Measurements from ENCODE around the gene UQCR11.

UQCR11 gene

GRCh38 chr19:1570836-1571235 is 34.4 kb downstream of the UQCR11 start:
- H3K27me3 ChIP-seq (ENCODE audit: control insufficient read depth, insufficient read depth, low read length) = peaks cover 22% of the 10 kb centered on the region
- H3K9ac ChIP-seq (ENCODE audit: low read depth, low read length) = no peak overlapping the region
- no peak overlapping the region for H3K4me3 ChIP-seq (ENCODE audit: low read depth, low read length)
- H3K36me3 ChIP-seq (ENCODE audit: control insufficient read depth, insufficient read depth, low read length) = no peaks in the 10 kb centered on the region
- H3K27ac ChIP-seq (ENCODE audit: low read depth, low read length) = no peak overlapping the region
- no peaks in the 10 kb centered on the region for H3K9me3 ChIP-seq (ENCODE audit: control insufficient read depth, insufficient read depth, low read length)
- H3K4me1 ChIP-seq (ENCODE audit: control insufficient read depth, insufficient read depth, low read length) = no peaks in the 10 kb centered on the region; the same call in 1 of the 2 replicates

- H3K4me1 ChIP-seq (ENCODE audit: control insufficient read depth, insufficient read depth, low read length) = no peaks in the 10 kb centered on the region; the same call in 1 of the 2 replicates
- H3K36me3 ChIP-seq (ENCODE audit: control insufficient read depth, insufficient read depth, low read length) = 0 out of 2 replicates have a peak, but pooled peaks cover under 1% of the 10 kb centered on the region
- H3K27me3 ChIP-seq (ENCODE audit: control insufficient read depth, insufficient read depth, low read length) = peaks cover 22% of the 10 kb centered on the region
- H3K27ac ChIP-seq (ENCODE audit: low read depth, low read length) = no peak overlapping the region
- H3K4me3 ChIP-seq (ENCODE audit: low read depth, low read length) = no peak overlapping the region
- no peak overlapping the region for H3K9ac ChIP-seq (ENCODE audit: low read depth, low read length)
- no peaks in the 10 kb centered on the region for H3K9me3 ChIP-seq (ENCODE audit: control insufficient read depth, insufficient read depth, low read length)
Measured at GRCh38 chr19:1569997-1570396, 35.3 kb downstream of the UQCR11 start.

GRCh38 chr19:1568320-1569019 is 36.8 kb downstream of the UQCR11 start, which contains the start of gene MEX3D:
TSS of gene MEX3D (minus strand) at chr19:1568325. CDS start at chr19:1568058, 267 bp downstream.
- peak within 1 kb of the TSS; percentile 97 for H3K27ac ChIP-seq (ENCODE audit: low read depth, low read length)

DNA sequence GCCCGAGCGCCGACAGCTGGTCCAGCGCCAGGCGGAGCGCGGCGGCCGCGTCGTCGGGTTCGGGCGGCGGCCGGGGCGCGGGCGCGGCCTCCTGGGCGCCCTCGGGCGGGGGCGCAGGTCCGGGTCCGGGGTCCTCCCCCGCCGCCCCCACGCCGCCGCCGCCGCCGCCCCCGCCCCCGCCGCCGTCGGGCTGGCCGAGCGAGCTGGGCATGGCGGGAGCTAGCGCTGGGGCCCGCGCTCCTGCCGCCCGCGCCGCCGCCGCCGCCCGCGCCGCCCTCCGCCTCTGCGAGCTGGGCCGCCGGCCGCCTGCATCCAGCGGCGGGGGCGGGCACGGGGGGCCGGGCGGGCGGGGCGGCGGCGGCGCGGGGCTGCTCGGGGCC is 37.4 kb downstream of the UQCR11 start:
- Histone ChIP-seq H3K27me3 (ENCODE audit: control insufficient read depth, insufficient read depth, low read length) (peaks cover 22% of the 10 kb centered on the region), H3K4me3 (ENCODE audit: low read depth, low read length) (peak overlapping the region; percentile 91; the same call in 1 of the 2 replicates), H3K9ac (ENCODE audit: low read depth, low read length) (no peak overlapping the region), H3K27ac (ENCODE audit: low read depth, low read length) (no peak overlapping the region), H3K9me3 (ENCODE audit: control insufficient read depth, insufficient read depth, low read length) (no peaks in the 10 kb centered on the region), H3K4me1 (ENCODE audit: control insufficient read depth, insufficient read depth, low read length) (no peaks in the 10 kb centered on the region; the same call in 1 of the 2 replicates), H3K36me3 (ENCODE audit: control insufficient read depth, insufficient read depth, low read length) (peaks cover 11% of the 10 kb centered on the region)

More at GRCh38 chr19:1568320-1569019, 36.8 kb downstream of the UQCR11 start, which contains the start of gene MEX3D:
- Histone ChIP-seq H3K27me3 (ENCODE audit: control insufficient read depth, insufficient read depth, low read length) (peaks cover 22% of the 10 kb centered on the region), H3K9me3 (ENCODE audit: control insufficient read depth, insufficient read depth, low read length) (no peaks in the 10 kb centered on the region), H3K4me1 (ENCODE audit: control insufficient read depth, insufficient read depth, low read length) (no peaks in the 10 kb centered on the region; the same call in 1 of the 2 replicates), H3K4me3 (ENCODE audit: low read depth, low read length) (peak within 1 kb of the TSS; percentile 91), H3K36me3 (ENCODE audit: control insufficient read depth, insufficient read depth, low read length) (peaks cover 6% of the 10 kb centered on the region), H3K9ac (ENCODE audit: low read depth, low read length) (peak within 1 kb of the TSS; percentile 98)

GRCh38 chr19:1567116-1567847 is 38.0 kb downstream of the UQCR11 start:
- H3K27me3 ChIP-seq (ENCODE audit: control insufficient read depth, insufficient read depth, low read length) = peaks cover 22% of the 10 kb centered on the region
- H3K36me3 ChIP-seq (ENCODE audit: control insufficient read depth, insufficient read depth, low read length) = peaks cover 15% of the 10 kb centered on the region
- no peaks in the 10 kb centered on the region; the same call in 1 of the 2 replicates for H3K4me1 ChIP-seq (ENCODE audit: control insufficient read depth, insufficient read depth, low read length)
- no peaks in the 10 kb centered on the region for H3K9me3 ChIP-seq (ENCODE audit: control insufficient read depth, insufficient read depth, low read length)
- H3K4me3 ChIP-seq (ENCODE audit: low read depth, low read length) = peak overlapping the region; percentile 91
- H3K27ac ChIP-seq (ENCODE audit: low read depth, low read length) = peak overlapping the region; percentile 97
- peak overlapping the region; percentile 98 for H3K9ac ChIP-seq (ENCODE audit: low read depth, low read length)

- H3K27ac ChIP-seq (ENCODE audit: low read depth, low read length) = peak overlapping the region; percentile 97
- peak overlapping the region; percentile 98 for H3K9ac ChIP-seq (ENCODE audit: low read depth, low read length)
- H3K36me3 ChIP-seq (ENCODE audit: control insufficient read depth, insufficient read depth, low read length) = peaks cover 15% of the 10 kb centered on the region
- H3K27me3 ChIP-seq (ENCODE audit: control insufficient read depth, insufficient read depth, low read length) = peaks cover 22% of the 10 kb centered on the region
- peak overlapping the region; percentile 91 for H3K4me3 ChIP-seq (ENCODE audit: low read depth, low read length)
- no peaks in the 10 kb centered on the region; the same call in 1 of the 2 replicates for H3K4me1 ChIP-seq (ENCODE audit: control insufficient read depth, insufficient read depth, low read length)
- no peaks in the 10 kb centered on the region for H3K9me3 ChIP-seq (ENCODE audit: control insufficient read depth, insufficient read depth, low read length)
Measured at GRCh38 chr19:1566392-1567115, 38.7 kb downstream of the UQCR11 start.

DNA sequence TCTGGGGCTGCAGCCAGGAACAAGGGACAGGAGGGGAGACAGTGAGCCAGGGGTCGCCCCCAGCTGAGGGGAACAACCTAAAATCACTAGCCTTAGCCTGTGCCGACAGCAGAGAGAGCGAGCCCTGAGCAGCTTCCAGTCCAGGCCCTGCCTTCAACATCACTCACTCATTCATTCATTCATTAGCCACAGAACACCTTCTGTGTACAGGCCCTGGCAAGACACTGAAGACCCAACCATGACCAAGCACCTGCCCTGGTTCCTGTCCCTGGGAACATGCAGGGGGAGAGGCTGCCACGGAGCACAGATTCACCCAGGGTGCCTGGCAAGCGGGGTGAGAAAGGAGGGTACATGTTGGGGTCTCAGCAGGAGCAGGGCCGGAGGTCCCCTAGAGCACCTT is 42.0 kb downstream of the UQCR11 start:
- H3K27ac ChIP-seq (ENCODE audit: low read depth, low read length) = no peak overlapping the region
- no peaks in the 10 kb centered on the region for H3K27me3 ChIP-seq (ENCODE audit: control insufficient read depth, insufficient read depth, low read length)
- H3K4me3 ChIP-seq (ENCODE audit: low read depth, low read length) = no peak overlapping the region
- H3K36me3 ChIP-seq (ENCODE audit: control insufficient read depth, insufficient read depth, low read length) = peaks cover 25% of the 10 kb centered on the region
- no peaks in the 10 kb centered on the region; the same call in 1 of the 2 replicates for H3K4me1 ChIP-seq (ENCODE audit: control insufficient read depth, insufficient read depth, low read length)
- H3K9ac ChIP-seq (ENCODE audit: low read depth, low read length) = no peak overlapping the region
- H3K9me3 ChIP-seq (ENCODE audit: control insufficient read depth, insufficient read depth, low read length) = no peaks in the 10 kb centered on the region

GRCh38 chr19:1561236-1561842 is 43.9 kb downstream of the UQCR11 start:
- Histone ChIP-seq H3K27ac (ENCODE audit: low read depth, low read length) (no peak overlapping the region), H3K4me3 (ENCODE audit: low read depth, low read length) (no peak overlapping the region), H3K9me3 (ENCODE audit: control insufficient read depth, insufficient read depth, low read length) (no peaks in the 10 kb centered on the region), H3K4me1 (ENCODE audit: control insufficient read depth, insufficient read depth, low read length) (no peaks in the 10 kb centered on the region; the same call in 1 of the 2 replicates), H3K27me3 (ENCODE audit: control insufficient read depth, insufficient read depth, low read length) (no peaks in the 10 kb centered on the region), H3K36me3 (ENCODE audit: control insufficient read depth, insufficient read depth, low read length) (peaks cover 32% of the 10 kb centered on the region), H3K9ac (ENCODE audit: low read depth, low read length) (no peak overlapping the region)

- H3K36me3 ChIP-seq (ENCODE audit: control insufficient read depth, insufficient read depth, low read length) = peaks cover 33% of the 10 kb centered on the region
- no peak overlapping the region for H3K27ac ChIP-seq (ENCODE audit: low read depth, low read length)
- no peak overlapping the region for H3K9ac ChIP-seq (ENCODE audit: low read depth, low read length)
- H3K4me1 ChIP-seq (ENCODE audit: control insufficient read depth, insufficient read depth, low read length) = no peaks in the 10 kb centered on the region
- H3K9me3 ChIP-seq (ENCODE audit: control insufficient read depth, insufficient read depth, low read length) = no peaks in the 10 kb centered on the region
- no peak overlapping the region for H3K4me3 ChIP-seq (ENCODE audit: low read depth, low read length)
- no peaks in the 10 kb centered on the region for H3K27me3 ChIP-seq (ENCODE audit: control insufficient read depth, insufficient read depth, low read length)
Measured at GRCh38 chr19:1560286-1560882, 44.9 kb downstream of the UQCR11 start.

GRCh38 chr19:1558552-1558951 is 46.7 kb downstream of the UQCR11 start:
- no peaks in the 10 kb centered on the region for H3K4me1 ChIP-seq (ENCODE audit: control insufficient read depth, insufficient read depth, low read length)
- H3K9ac ChIP-seq (ENCODE audit: low read depth, low read length) = no peak overlapping the region
- no peak overlapping the region for H3K4me3 ChIP-seq (ENCODE audit: low read depth, low read length)
- peaks cover 30% of the 10 kb centered on the region for H3K36me3 ChIP-seq (ENCODE audit: control insufficient read depth, insufficient read depth, low read length)
- H3K27ac ChIP-seq (ENCODE audit: low read depth, low read length) = no peak overlapping the region
- H3K27me3 ChIP-seq (ENCODE audit: control insufficient read depth, insufficient read depth, low read length) = no peaks in the 10 kb centered on the region
- H3K9me3 ChIP-seq (ENCODE audit: control insufficient read depth, insufficient read depth, low read length) = no peaks in the 10 kb centered on the region

Data from HUES48 (cell line).